Inferior parietal cortex (tissue), 1 donor: ENCODE data around the gene UPF2.
"Not testable (repeated sequence)": the region's sequence is repeated elsewhere in the genome, so short reads cannot be mapped to it uniquely, and the experiment has no call there.

Source experiments
- DNase-seq: peaks from one replicate; pipeline ENCODE4 v3.0.0-alpha.2; 2016; ENCODE audit errors: extremely low spot score

UPF2 gene, protein sequence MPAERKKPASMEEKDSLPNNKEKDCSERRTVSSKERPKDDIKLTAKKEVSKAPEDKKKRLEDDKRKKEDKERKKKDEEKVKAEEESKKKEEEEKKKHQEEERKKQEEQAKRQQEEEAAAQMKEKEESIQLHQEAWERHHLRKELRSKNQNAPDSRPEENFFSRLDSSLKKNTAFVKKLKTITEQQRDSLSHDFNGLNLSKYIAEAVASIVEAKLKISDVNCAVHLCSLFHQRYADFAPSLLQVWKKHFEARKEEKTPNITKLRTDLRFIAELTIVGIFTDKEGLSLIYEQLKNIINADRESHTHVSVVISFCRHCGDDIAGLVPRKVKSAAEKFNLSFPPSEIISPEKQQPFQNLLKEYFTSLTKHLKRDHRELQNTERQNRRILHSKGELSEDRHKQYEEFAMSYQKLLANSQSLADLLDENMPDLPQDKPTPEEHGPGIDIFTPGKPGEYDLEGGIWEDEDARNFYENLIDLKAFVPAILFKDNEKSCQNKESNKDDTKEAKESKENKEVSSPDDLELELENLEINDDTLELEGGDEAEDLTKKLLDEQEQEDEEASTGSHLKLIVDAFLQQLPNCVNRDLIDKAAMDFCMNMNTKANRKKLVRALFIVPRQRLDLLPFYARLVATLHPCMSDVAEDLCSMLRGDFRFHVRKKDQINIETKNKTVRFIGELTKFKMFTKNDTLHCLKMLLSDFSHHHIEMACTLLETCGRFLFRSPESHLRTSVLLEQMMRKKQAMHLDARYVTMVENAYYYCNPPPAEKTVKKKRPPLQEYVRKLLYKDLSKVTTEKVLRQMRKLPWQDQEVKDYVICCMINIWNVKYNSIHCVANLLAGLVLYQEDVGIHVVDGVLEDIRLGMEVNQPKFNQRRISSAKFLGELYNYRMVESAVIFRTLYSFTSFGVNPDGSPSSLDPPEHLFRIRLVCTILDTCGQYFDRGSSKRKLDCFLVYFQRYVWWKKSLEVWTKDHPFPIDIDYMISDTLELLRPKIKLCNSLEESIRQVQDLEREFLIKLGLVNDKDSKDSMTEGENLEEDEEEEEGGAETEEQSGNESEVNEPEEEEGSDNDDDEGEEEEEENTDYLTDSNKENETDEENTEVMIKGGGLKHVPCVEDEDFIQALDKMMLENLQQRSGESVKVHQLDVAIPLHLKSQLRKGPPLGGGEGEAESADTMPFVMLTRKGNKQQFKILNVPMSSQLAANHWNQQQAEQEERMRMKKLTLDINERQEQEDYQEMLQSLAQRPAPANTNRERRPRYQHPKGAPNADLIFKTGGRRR

GRCh38 chr10:12042797-12043651 lies at the start of gene UPF2:
Gene UPF2, minus strand, starts transcription at chr10:12042809. Its CDS starts 7,386 bp downstream, at chr10:12035423.
- DNase-seq = peak; percentile 93

DNA sequence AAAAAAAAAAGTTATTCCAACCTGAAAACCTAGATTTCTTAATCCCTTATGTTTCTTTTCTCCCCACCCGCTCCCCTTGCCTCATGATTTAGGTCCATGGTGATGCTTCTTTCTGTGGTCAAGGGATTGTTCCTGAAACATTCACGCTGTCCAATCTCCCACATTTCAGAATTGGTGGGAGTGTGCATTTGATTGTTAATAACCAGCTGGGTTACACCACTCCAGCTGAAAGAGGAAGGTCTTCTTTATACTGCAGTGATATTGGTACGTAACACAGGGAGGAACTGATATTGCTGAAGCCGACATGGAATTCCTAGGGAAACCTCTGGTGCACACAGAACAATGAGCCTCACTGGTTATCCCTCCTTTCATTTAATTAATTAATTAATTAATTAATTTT lies 48.8 kb upstream of the UPF2 start:
- DNase-seq = no peak

DNA sequence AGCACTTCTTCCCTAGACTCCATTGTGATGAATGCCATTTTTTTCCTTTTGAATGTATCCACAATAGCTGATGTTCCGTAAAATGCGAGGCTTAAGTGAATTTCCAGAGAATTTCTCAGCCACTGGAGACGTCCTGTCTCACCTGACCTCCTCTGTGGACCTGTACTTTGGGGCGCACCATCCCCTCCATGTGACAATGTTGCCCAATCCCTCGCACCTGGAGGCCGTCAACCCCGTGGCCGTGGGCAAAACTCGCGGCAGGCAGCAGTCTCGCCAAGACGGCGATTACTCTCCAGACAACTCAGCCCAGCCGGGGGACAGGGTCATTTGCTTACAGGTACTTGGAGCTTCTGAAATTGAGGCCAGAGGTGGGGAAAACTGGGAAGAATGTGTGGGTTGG lies 46.3 kb upstream of the UPF2 start:
- no peak for DNase-seq

- no peak for DNase-seq
Measured at GRCh38 chr10:12081879-12082557, 39.4 kb upstream of the UPF2 start.

DNA sequence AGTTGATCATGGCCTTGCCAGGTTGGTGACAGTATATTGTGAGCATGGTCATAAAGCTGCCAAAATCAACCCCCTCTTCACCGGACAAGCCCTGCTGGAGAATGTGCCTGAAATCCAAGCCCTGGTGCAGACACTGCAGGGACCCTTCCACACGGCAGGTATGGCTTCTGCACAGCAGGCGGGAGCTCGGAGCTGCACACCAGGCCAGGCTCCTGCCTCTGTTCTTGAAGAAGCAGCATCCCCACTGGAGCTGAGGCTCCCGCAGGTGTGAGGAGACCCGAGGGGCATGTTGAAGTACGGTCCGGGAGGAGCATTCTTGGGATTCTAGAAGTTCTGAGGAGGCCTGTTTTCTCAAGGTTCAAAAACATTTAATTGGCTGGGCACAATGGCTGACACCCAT lies 38.9 kb upstream of the UPF2 start:
- no peak for DNase-seq

DNA sequence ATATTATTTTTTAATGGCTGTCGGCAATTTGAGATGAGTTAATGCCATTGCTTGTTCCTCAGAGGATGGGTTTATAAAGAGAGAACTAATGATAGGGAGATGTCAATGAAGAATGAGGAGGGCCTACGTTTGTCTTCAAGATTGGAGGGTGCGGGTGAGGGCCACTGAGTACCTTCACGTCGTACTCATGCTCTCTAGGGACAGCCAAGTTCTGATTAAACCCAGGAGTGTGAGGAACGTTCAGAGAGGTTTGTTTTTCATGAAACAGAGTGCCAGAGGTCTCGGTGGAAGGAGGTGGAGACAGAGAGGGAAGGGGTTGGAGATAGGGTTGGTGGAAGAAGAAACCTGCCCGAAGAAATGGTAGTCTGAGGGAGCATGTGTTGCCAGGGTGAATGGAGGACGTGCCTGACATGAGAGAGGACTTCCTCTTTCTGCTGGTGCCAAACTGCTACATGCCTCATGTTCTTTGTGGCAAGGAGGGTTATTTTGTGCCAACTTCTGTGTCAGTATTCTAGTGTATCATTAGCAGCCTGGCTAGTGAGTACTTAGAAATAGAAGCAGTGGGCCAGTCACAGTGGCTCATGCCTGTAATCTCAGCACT lies 35.1 kb upstream of the UPF2 start:
- no peak for DNase-seq

DNA sequence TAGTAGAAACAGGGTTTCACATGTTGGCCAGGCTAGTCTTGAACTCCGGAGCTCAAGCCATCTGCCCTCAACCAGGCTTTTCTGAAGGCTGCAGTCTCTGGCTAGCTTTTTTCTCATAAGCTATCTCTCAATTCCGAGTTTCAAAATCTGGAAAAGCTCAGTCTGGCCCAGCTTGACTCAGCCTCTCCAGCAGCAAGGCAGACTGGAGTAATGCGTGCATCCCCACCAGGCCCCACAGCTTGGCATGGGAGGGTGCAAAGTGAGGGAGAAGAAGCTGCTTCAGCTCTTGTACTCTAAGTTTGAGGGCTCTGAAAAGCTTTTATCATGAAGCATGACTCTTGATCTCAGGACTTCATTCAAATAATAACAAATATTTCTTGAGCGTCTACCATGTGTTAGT lies 30.9 kb upstream of the UPF2 start:
- no peak for DNase-seq

- not testable (repeated sequence) for DNase-seq
Measured at GRCh38 chr10:12071441-12071840, 28.8 kb upstream of the UPF2 start.

DNA sequence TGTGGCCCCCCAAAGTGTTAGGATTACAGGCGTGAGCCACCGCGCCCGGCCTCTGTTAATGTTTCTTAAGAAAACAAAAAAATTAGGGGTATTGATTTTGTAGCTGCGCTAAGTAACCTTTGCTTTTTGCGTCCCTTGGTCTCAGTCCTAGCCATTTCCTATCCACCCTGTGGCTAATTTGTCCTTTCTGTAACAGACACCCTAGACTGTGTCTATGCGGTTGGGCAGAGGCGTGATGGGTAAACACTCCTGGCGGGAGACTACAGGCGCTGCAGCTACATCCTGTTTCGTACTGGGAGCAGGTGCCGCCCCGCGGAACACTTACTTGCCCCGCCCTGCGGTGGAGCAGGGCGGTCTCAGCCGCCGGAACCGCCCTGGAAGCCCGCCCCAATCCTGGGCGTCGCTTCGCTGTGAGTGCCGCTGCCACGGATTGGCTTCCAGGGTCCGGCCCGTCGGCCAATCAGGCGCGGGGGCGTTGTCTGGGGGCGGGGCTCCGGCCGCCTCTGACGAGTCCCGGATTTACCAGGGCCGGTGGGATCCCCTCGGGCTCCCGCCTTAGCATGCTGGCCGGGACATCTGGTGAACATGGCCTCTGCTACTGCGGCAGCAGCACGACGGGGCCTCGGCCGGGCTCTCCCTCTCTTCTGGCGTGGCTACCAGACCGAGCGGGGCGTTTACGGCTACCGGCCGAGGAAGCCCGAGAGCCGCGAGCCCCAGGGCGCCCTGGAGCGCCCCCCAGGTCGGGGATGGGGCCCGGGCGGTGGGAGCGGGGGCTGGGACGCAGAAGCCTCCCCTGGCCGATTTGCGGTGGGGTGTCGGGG lies 26.1 kb upstream of the UPF2 start, which contains the start of gene DHTKD1:
Gene DHTKD1, plus strand, starts transcription at position 506 of the 821 bp plus-strand sequence. Its CDS starts 80 bp downstream, at position 586.
- peak; percentile 96 for DNase-seq

GRCh38 chr10:12067336-12067735 lies 24.7 kb upstream of the UPF2 start:
- no peak for DNase-seq

DNA sequence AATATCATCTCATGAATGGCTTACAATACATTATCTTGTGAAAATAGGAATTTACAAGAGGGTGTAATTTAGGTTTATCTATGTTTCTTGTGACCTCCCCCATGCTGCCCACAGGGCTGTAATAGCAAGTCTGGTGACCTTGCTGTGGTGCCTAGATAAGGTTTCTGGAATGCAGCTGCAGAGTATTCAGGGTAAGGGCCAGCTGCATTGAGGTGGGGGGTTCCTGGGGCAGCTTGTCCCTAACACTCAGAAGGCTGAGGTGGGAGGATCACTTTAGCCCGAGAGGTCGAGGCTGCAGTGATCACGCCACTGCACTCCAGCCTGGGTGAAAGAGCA lies 20.8 kb upstream of the UPF2 start:
- no peak for DNase-seq

DNA sequence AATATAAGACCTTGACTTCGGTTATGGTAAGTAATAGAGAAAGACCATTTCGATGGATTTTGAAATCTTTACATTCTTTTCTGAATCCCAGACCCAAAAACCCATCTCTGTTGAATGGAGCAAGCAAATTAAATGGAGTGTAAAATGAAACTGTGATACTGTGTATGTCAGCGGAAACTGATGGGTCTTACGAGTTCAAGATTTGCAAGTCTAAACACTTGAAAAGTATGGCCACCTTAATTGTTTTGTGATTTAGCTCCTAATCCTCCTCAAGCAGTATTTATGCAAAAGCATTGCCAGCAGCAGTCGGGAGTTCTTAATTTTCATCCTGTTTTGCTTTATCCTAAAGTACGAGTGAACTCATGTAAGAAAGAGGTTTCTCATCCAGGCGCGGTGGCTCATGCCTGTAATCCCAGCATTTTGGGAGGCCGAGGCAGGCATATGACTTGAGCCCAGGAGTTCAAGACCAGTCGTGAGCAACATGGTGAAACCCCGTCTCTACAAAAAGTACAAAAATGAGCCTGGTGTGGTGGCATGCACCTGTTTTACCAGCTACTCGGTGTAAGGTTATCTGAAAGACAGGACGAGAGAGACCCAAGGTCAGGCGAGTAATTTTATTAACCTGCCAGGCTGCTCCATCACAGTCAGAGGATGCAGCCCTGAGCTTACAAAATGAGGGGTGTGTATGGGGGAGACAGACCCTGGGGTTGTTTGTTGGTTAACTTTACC lies 20.3 kb upstream of the UPF2 start:
- no peak for DNase-seq

- DNase-seq = no peak
Measured at GRCh38 chr10:12061124-12061523, 18.5 kb upstream of the UPF2 start.

DNA sequence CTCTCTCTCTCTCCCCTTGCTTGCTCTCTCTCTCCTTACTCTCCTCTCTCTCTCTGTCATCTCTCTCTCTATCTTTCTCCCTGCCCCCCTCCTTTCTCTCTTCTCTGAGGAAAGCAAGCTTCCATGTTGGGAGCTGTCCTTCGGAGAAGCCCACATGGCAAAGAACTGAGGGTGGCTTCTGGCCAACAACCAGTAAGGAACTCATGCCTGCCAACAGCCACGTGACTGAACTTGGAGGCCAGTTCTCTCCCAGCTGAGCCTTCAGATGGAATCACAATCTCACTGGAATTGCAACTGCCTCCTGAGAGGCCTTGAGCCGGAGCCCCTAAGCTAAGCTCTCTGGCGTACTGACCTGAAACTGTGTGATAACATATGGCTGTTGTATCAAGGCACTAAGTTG lies 14.1 kb upstream of the UPF2 start:
- DNase-seq = no peak

GRCh38 chr10:12055732-12056131 lies 13.1 kb upstream of the UPF2 start:
- DNase-seq = no peak

GRCh38 chr10:12051241-12051640 lies 8.6 kb upstream of the UPF2 start:
- no peak for DNase-seq

DNA sequence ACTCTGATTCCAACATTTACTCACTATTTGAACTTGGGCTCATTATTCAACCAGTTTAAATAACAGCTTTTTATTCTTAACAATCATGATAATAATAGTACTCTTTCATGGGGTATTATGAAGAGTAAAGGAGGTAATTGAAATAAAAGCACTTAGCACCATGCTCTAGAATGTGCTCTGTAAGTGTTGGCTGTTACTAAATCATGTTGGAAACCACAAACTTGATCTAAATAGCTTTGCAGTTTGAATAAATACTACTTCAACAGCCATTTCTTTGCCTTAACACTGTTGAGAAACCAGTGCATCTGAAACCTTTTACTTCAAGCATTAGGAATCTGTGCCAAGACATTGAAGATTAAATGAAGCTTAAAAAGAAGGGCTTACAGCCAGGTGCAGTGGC lies 7.9 kb upstream of the UPF2 start:
- no peak for DNase-seq

DNA sequence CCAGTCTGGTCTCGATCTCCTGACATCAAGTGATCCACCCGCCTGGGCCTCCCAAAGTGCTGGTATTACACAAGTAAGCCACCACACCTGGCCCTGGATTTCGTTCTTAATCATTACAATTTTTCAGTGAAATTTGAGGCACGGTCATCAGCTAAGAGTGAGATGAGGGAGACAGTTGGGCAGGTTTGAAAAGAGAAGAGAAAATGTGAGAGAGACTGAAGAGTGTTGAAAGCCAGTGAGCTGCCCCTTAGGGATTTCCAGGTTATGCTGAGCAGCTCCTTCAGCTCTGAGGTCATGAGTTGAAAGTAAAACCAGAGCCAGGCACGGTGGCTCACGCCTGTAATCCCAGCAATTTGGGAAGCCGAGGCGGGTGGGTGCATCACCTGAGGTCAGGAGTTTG lies 5.9 kb upstream of the UPF2 start:
- DNase-seq = no peak

DNA sequence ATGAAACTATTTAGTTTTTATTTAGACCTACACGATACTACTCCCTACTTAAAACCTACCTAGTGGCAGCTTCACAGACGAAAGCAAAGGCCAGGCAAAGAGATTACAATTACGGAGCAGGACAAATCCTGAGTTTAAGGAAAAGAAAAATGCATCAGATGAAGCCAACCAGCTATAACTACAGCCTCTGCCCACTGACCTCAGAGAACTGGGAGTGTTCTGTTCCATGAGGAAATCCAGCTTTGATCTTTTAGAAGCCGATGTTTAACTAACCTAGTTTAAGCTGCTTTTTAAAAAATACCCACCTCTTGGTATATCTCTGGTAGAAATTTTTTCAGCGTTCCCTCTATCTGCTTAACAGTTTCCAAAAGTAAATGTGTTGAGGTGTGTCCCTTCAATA lies 3.0 kb upstream of the UPF2 start:
- no peak for DNase-seq
